AG09309 (cell line): Measurements from ENCODE around the gene TFR2.

Experiments
- DNase-seq: peaks from one replicate; pipeline ENCODE4 v3.0.0-alpha.2; 2010; ENCODE audit warnings: low read depth
- H3K4me3 ChIP-seq: 2 replicates; pipeline ENCODE4 v1.5.1; 2011; ENCODE audit warnings: mild to moderate bottlenecking, low read depth, low read length, moderate library complexity; ENCODE audit not compliant: control insufficient read depth
- TF ChIP-seq, protein P1 (sequence below): IDR thresholded peaks from 2 replicates; pipeline ENCODE4 v1.5.1; 2011; ENCODE audit warnings: mild to moderate bottlenecking, low read depth, low read length, inconsistent platforms; ENCODE audit not compliant: insufficient read depth, control insufficient read depth; ENCODE audit errors: missing control alignments

TFR2 gene

DNA sequence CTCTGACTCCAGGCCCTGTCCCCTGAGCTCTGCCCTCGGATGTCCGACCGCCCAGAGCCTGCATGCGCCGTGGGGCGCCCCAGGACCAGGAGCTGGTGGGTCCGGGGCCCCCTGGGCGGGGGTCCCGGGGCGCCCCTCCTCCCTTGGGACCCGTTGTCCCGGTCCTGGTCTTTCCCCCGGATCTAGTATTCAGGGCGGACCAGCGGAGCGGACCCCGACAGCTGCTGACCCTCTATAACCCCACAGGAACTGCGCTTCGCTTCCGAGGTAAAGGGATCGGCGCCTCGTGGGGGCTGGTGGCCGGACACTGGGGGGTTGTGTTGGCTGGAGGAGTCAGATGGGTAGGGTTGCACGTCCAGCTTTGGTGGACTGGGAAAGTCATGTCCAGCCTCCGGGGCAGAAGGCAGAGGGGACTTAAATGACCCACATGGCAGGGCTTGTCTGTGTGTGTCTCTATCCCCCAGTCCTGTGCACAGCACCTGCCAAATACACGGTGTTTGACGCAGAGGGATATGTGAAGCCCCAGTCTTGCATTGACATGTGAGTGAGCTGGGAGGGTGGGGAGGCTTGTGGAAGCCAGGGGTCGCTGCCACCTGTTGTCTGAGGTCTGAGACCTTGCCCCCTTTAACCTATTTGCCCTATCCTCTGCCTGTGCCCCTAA, 28.5 kb downstream of the TFR2 start:
- H3K4me3 ChIP-seq = peak overlapping the region; percentile 95
- TF ChIP-seq, protein P1, sequence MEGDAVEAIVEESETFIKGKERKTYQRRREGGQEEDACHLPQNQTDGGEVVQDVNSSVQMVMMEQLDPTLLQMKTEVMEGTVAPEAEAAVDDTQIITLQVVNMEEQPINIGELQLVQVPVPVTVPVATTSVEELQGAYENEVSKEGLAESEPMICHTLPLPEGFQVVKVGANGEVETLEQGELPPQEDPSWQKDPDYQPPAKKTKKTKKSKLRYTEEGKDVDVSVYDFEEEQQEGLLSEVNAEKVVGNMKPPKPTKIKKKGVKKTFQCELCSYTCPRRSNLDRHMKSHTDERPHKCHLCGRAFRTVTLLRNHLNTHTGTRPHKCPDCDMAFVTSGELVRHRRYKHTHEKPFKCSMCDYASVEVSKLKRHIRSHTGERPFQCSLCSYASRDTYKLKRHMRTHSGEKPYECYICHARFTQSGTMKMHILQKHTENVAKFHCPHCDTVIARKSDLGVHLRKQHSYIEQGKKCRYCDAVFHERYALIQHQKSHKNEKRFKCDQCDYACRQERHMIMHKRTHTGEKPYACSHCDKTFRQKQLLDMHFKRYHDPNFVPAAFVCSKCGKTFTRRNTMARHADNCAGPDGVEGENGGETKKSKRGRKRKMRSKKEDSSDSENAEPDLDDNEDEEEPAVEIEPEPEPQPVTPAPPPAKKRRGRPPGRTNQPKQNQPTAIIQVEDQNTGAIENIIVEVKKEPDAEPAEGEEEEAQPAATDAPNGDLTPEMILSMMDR = no peak
- no peak for DNase-seq

GRCh38 chr7:100611983-100612729, 29.2 kb downstream of the TFR2 start, which contains the start of gene MOSPD3:
Gene MOSPD3 (plus strand): TSS chr7:100612540. CDS start chr7:100612792, 252 bp downstream.
- TF ChIP-seq, protein P1 = no peak
- peak; percentile 98 for DNase-seq
- peak within 1 kb of the TSS; percentile 95 for H3K4me3 ChIP-seq

GRCh38 chr7:100609958-100610357, 31.4 kb downstream of the TFR2 start:
- TF ChIP-seq, protein P1 = no peak
- DNase-seq = no peak
- no peak overlapping the region for H3K4me3 ChIP-seq

GRCh38 chr7:100607111-100607510, 34.2 kb downstream of the TFR2 start:
- no peak for DNase-seq

GRCh38 chr7:100606313-100606712, 35.0 kb downstream of the TFR2 start:
- H3K4me3 ChIP-seq = no peak overlapping the region
- no peak for DNase-seq
- TF ChIP-seq, protein P1 = no peak

More at GRCh38 chr7:100607111-100607510, 34.2 kb downstream of the TFR2 start:
- TF ChIP-seq, protein P1 = peak; percentile 15
- no peak overlapping the region for H3K4me3 ChIP-seq

GRCh38 chr7:100604976-100605911, 36.1 kb downstream of the TFR2 start:
- DNase-seq = no peak
- peak overlapping the region; percentile 94 for H3K4me3 ChIP-seq
- TF ChIP-seq, protein P1 = no peak
